Smooth muscle cell (in vitro differentiated cells): ENCODE results near the gene STXBP2. TPM values are rescaled to one million over a fixed set of nuclear protein-coding genes. Genes with fewer than 3 reads are reported as not detected.

ENCODE experiments used
- DNase-seq: peaks from one replicate; lab custom pipeline; 2025; ENCODE audit not compliant: unreplicated experiment; lab: John Stamatoyannopoulos, UW
- H2AFZ ChIP-seq: fragments of 200-600 bp; sonication (generic); 2 replicates; pipeline ENCODE4 v1.6.0; 2016; ENCODE audit warnings: antibody characterized with exemption, low read depth, mild to moderate bottlenecking
- H3F3A ChIP-seq: fragments of 200-600 bp; sonication (generic); 2 replicates; pipeline ENCODE4 v1.6.0; 2017; ENCODE audit warnings: antibody characterized with exemption, low read depth
- H3K27ac ChIP-seq: fragments of 200-600 bp; sonication (generic); 2 replicates; pipeline ENCODE4 v1.5.1; 2016; ENCODE audit warnings: low read depth, mild to moderate bottlenecking
- H3K27me3 ChIP-seq: fragments of 200-600 bp; sonication (generic); 2 replicates; pipeline ENCODE4 v1.6.1; 2016; ENCODE audit warnings: low read depth, mild to moderate bottlenecking
- H3K36me3 ChIP-seq: fragments of 200-600 bp; sonication (generic); 2 replicates; pipeline ENCODE4 v1.5.1; 2016; ENCODE audit warnings: low read depth
- H3K4me1 ChIP-seq: fragments of 200-600 bp; sonication (generic); 2 replicates; pipeline ENCODE4 v1.5.1; 2016; ENCODE audit warnings: low read depth
- H3K4me2 ChIP-seq: fragments of 200-600 bp; sonication (generic); 2 replicates; pipeline ENCODE4 v1.6.0; 2016; ENCODE audit warnings: mild to moderate bottlenecking
- H3K4me3 ChIP-seq: fragments of 200-600 bp; sonication (generic); 2 replicates; pipeline ENCODE4 v1.5.1; 2016; ENCODE audit warnings: mild to moderate bottlenecking
- H3K79me2 ChIP-seq: fragments of 200-600 bp; sonication (generic); 2 replicates; pipeline ENCODE4 v1.6.0; 2016; ENCODE audit warnings: low read depth, mild to moderate bottlenecking
- H3K9ac ChIP-seq: fragments of 200-600 bp; sonication (generic); 2 replicates; pipeline ENCODE4 v1.6.0; 2016; ENCODE audit warnings: low read depth
- H3K9me3 ChIP-seq: fragments of 200-600 bp; sonication (generic); replicated peaks from 2 replicates; pipeline ENCODE4 v1.5.1; 2016; ENCODE audit warnings: low read depth
- H4K20me1 ChIP-seq: fragments of 200-600 bp; sonication (generic); 2 replicates; pipeline ENCODE4 v1.6.0; 2016; ENCODE audit warnings: low read depth
- WGBS: methylation state at CpG from one replicate; pipeline ENCODE4 v1.1.7; 2016; ENCODE audit warnings: low lambda C conversion rate; 5-methylcytosine and 5-hydroxymethylcytosine counted together
- polyA plus RNA-seq: library from polyadenylated mRNA; unstranded; fragments of >200 nt; fragmentation: Nextera tagmentation; extraction: Ambion mirVana; gene quantifications from 2 replicates; pipeline ENCODE4 v1.2.1, GENCODE V29; 2016
- total RNA-seq: library from RNA; depleted of rRNA; stranded (reverse); fragments of >200 nt; gene quantifications from 2 replicates; pipeline ENCODE4 v1.2.3, GENCODE V29; 2014
- TF ChIP-seq, protein P1 (sequence below): fragments of 200-600 bp; sonication (generic); IDR thresholded peaks from 2 replicates; pipeline ENCODE4 v1.5.1; 2017; ENCODE audit warnings: borderline replicate concordance, mild to moderate bottlenecking, antibody characterized with exemption; ENCODE audit not compliant: insufficient read depth, poor library complexity, severe bottlenecking

Gene STXBP2
- total and polyA plus RNA-seq, 2 experiments from 2014 or later = 17.8 to 32.7 TPM

- no peak for DNase-seq
These were observed 38.7 kb upstream of the STXBP2 start for GRCh38 chr19:7598180-7598579.

GRCh38 chr19:7600721-7601120 is 36.2 kb upstream of the STXBP2 start:
- no peak for DNase-seq
- TF ChIP-seq, protein P1, sequence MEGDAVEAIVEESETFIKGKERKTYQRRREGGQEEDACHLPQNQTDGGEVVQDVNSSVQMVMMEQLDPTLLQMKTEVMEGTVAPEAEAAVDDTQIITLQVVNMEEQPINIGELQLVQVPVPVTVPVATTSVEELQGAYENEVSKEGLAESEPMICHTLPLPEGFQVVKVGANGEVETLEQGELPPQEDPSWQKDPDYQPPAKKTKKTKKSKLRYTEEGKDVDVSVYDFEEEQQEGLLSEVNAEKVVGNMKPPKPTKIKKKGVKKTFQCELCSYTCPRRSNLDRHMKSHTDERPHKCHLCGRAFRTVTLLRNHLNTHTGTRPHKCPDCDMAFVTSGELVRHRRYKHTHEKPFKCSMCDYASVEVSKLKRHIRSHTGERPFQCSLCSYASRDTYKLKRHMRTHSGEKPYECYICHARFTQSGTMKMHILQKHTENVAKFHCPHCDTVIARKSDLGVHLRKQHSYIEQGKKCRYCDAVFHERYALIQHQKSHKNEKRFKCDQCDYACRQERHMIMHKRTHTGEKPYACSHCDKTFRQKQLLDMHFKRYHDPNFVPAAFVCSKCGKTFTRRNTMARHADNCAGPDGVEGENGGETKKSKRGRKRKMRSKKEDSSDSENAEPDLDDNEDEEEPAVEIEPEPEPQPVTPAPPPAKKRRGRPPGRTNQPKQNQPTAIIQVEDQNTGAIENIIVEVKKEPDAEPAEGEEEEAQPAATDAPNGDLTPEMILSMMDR = no peak
- Histone ChIP-seq H3K4me3 (no peak overlapping the region), H3F3A (peaks cover 3% of the 10 kb centered on the region), H3K4me2 (no peak overlapping the region), H3K27me3 (peaks cover 27% of the 10 kb centered on the region), H3K4me1 (peaks cover 4% of the 10 kb centered on the region), H2AFZ (no peak overlapping the region), H3K9ac (no peak overlapping the region), H3K36me3 (no peaks in the 10 kb centered on the region), H3K27ac (no peak overlapping the region), H4K20me1 (peaks cover 12% of the 10 kb centered on the region), H3K9me3 (no peaks in the 10 kb centered on the region), H3K79me2 (no peaks in the 10 kb centered on the region)

More at GRCh38 chr19:7598180-7598579, 38.7 kb upstream of the STXBP2 start:
- Histone ChIP-seq H4K20me1 (peaks cover 12% of the 10 kb centered on the region), H3K4me3 (no peak overlapping the region), H3K9me3 (no peaks in the 10 kb centered on the region), H3K79me2 (no peaks in the 10 kb centered on the region), H3F3A (peaks cover 3% of the 10 kb centered on the region), H2AFZ (no peak overlapping the region), H3K36me3 (no peaks in the 10 kb centered on the region), H3K27me3 (peaks cover 51% of the 10 kb centered on the region), H3K4me1 (peaks cover 4% of the 10 kb centered on the region), H3K9ac (no peak overlapping the region), H3K4me2 (no peak overlapping the region), H3K27ac (no peak overlapping the region)
- TF ChIP-seq, protein P1 = no peak
- 85% methylated on average over 6 of the region's 6 CpGs for WGBS

- no peaks in the 10 kb centered on the region for H3K4me1 ChIP-seq
- H3K36me3 ChIP-seq = no peaks in the 10 kb centered on the region
- no peak overlapping the region for H3K4me3 ChIP-seq
- H4K20me1 ChIP-seq = peaks cover 9% of the 10 kb centered on the region
- no peak overlapping the region for H2AFZ ChIP-seq
- no peak overlapping the region for H3K9ac ChIP-seq
- no peak overlapping the region for H3K4me2 ChIP-seq
- DNase-seq = no peak
- TF ChIP-seq, protein P1 = no peak
- H3K9me3 ChIP-seq = no peaks in the 10 kb centered on the region
- no peaks in the 10 kb centered on the region for H3K79me2 ChIP-seq
- H3K27ac ChIP-seq = no peak overlapping the region
- 70% methylated on average over 10 of the region's 15 CpGs for WGBS
- H3F3A ChIP-seq = no peaks in the 10 kb centered on the region
- peaks cover 15% of the 10 kb centered on the region for H3K27me3 ChIP-seq
These were observed 34.5 kb upstream of the STXBP2 start for GRCh38 chr19:7602240-7602934.

- Histone ChIP-seq H3K27me3 (peaks cover 8% of the 10 kb centered on the region), H3K4me1 (no peaks in the 10 kb centered on the region), H3K79me2 (no peaks in the 10 kb centered on the region), H4K20me1 (peaks cover 6% of the 10 kb centered on the region), H3K9ac (no peak overlapping the region), H3K4me3 (no peak overlapping the region), H3F3A (no peaks in the 10 kb centered on the region), H3K36me3 (no peaks in the 10 kb centered on the region), H3K9me3 (no peaks in the 10 kb centered on the region), H3K4me2 (no peak overlapping the region), H2AFZ (no peak overlapping the region), H3K27ac (no peak overlapping the region)
- DNase-seq = no peak
- 87% methylated on average over 11 of the region's 11 CpGs for whole genome bisulfite sequencing
- TF ChIP-seq, protein P1 = no peak
These were observed 33.9 kb upstream of the STXBP2 start for GRCh38 chr19:7602935-7603497.
